Pons (tissue), 1 donor: ENCODE data around the gene SF3B5.
"Not testable (repeated sequence)": the region's sequence is repeated elsewhere in the genome, so short reads cannot be mapped to it uniquely, and the experiment has no call there.

Source experiments
- DNase-seq: peaks from one replicate; pipeline ENCODE4 v3.0.0-alpha.2; 2016; ENCODE audit warnings: low spot score

The SF3B5 gene

GRCh38 chr6:144063744-144064401 is 31.5 kb downstream of the SF3B5 start:
- peak; percentile 54 for DNase-seq

- DNase-seq = peak; percentile 9
Observed at GRCh38 chr6:144063246-144063743, 32.1 kb downstream of the SF3B5 start.

GRCh38 chr6:144062786-144063185 is 32.6 kb downstream of the SF3B5 start:
- DNase-seq = no peak

GRCh38 chr6:144059139-144059538 is 36.2 kb downstream of the SF3B5 start:
- no peak for DNase-seq

- DNase-seq = peak; percentile 20
Observed at GRCh38 chr6:144055121-144055931, 40.0 kb downstream of the SF3B5 start.

- DNase-seq = no peak
Observed at GRCh38 chr6:144053601-144054000, 41.8 kb downstream of the SF3B5 start.

- DNase-seq = no peak
Observed at GRCh38 chr6:144052488-144052887, 42.9 kb downstream of the SF3B5 start.

- no peak for DNase-seq
Observed at GRCh38 chr6:144049386-144049785, 46.0 kb downstream of the SF3B5 start.

GRCh38 chr6:144047688-144048087 is 47.7 kb downstream of the SF3B5 start:
- no peak for DNase-seq

GRCh38 chr6:144046672-144047071 is 48.7 kb downstream of the SF3B5 start:
- DNase-seq = not testable (repeated sequence)

GRCh38 chr6:144044989-144045388 is 50.4 kb downstream of the SF3B5 start:
- not testable (repeated sequence) for DNase-seq
